Activated CD4-positive, alpha-beta memory T cell treated with anti-CD3 and anti-CD28 coated beads for 36 hours (primary cell): Measurements from ENCODE around the gene PPP1R2B. TPM values are rescaled to one million over a fixed set of nuclear protein-coding genes. Genes with fewer than 3 reads are reported as not detected.
"Not testable (repeated sequence)": the region's sequence is repeated elsewhere in the genome, so short reads cannot be mapped to it uniquely, and the experiment has no call there.

Experiments used
- CTCF ChIA-PET: fragments of 350-600 bp; sonication (Branson Sonifier 250); formaldehyde crosslinking; loops from one replicate; lab custom pipeline; 2021; ENCODE audit warnings: antibody characterized with exemption, inconsistent platforms; lab: Charles Lee
- POLR2A ChIA-PET: fragments of 350-600 bp; sonication (Branson Sonifier 250); formaldehyde crosslinking; loops from one replicate; lab custom pipeline; 2021; ENCODE audit warnings: antibody characterized with exemption; lab: Charles Lee
- DNase-seq: peaks from one replicate; pipeline ENCODE4 v3.0.0-alpha.2; 2020
- H3K27ac Mint-ChIP-seq: one replicate; pipeline ENCODE4 v1.8.0; 2021; ENCODE audit warnings: mixed read lengths
- H3K27me3 Mint-ChIP-seq: one replicate; pipeline ENCODE4 v1.8.0; 2021; ENCODE audit warnings: mixed read lengths
- H3K36me3 Mint-ChIP-seq: one replicate; pipeline ENCODE4 v1.8.0; 2021; ENCODE audit warnings: mixed read lengths
- H3K4me1 Mint-ChIP-seq: one replicate; pipeline ENCODE4 v1.8.0; 2021; ENCODE audit warnings: low read depth, mixed read lengths
- H3K4me3 Mint-ChIP-seq: one replicate; pipeline ENCODE4 v1.8.0; 2021; ENCODE audit warnings: mild to moderate bottlenecking, mixed read lengths
- H3K9me3 Mint-ChIP-seq: one replicate; pipeline ENCODE4 v1.8.0; 2021; ENCODE audit warnings: mixed read lengths
- intact Hi-C: fragments of 100-400 bp; cut with micrococcal nuclease; formaldehyde crosslinking; loops from one replicate; pipeline ENCODE4 v1.15.1; 2023
- total RNA-seq, 2 experiments: library from RNA; stranded (reverse); gene quantifications; one replicate each; pipeline ENCODE4 v1.2.3, GENCODE V29; 2021

PPP1R2B gene
- total RNA-seq, 2 experiments from 2014 or later = 0.14 to 0.19 TPM

- intact Hi-C loops = no loop called here
- Mint-ChIP-seq H3K4me3 (no peak overlapping the region), H3K27me3 (peaks cover 2% of the 10 kb centered on the region), H3K9me3 (no peaks in the 10 kb centered on the region), H3K27ac (no peak overlapping the region), H3K36me3 (no peaks in the 10 kb centered on the region), H3K4me1 (no peaks in the 10 kb centered on the region)
- no peak for DNase-seq
- ChIA-PET POLR2A (no interaction called here), CTCF (no interaction called here)
Measured at GRCh38 chr5:156834916-156835315, 15.2 kb upstream of the PPP1R2B start.

- Mint-ChIP-seq H3K36me3 (no peaks in the 10 kb centered on the region), H3K4me1 (no peaks in the 10 kb centered on the region), H3K27ac (no peak overlapping the region), H3K4me3 (no peak overlapping the region), H3K9me3 (no peaks in the 10 kb centered on the region), H3K27me3 (peaks cover 2% of the 10 kb centered on the region)
- DNase-seq = no peak
- ChIA-PET POLR2A (no interaction called here), CTCF (interaction anchor here (0.6 to 1.4 kb wide), 8 partner anchors 12 to 296 kb away, joined by 3 to 6 read pairs (median 3); no protein-coding TSS in a partner anchor)
- intact Hi-C loops = loop anchor here (2.0 kb wide), 1 partner anchor 99 kb away; no protein-coding TSS in a partner anchor
Measured at GRCh38 chr5:156835905-156836304, 14.2 kb upstream of the PPP1R2B start.

- no peak overlapping the region for H3K4me3 Mint-ChIP-seq
- H3K36me3 Mint-ChIP-seq = no peaks in the 10 kb centered on the region
- ChIA-PET POLR2A (no interaction called here), CTCF (interaction anchor here (1.4 kb wide), 1 partner anchor 83 kb away, joined by 3 read pairs; no protein-coding TSS in a partner anchor)
- H3K27ac Mint-ChIP-seq = no peak overlapping the region
- no peak for DNase-seq
- H3K9me3 Mint-ChIP-seq = no peaks in the 10 kb centered on the region
- peaks cover under 1% of the 10 kb centered on the region for H3K27me3 Mint-ChIP-seq
- H3K4me1 Mint-ChIP-seq = no peaks in the 10 kb centered on the region
- intact Hi-C loops = loop anchor here (2.0 kb wide), 1 partner anchor 98 kb away; no protein-coding TSS in a partner anchor
Measured at GRCh38 chr5:156836846-156837245, 13.2 kb upstream of the PPP1R2B start.

GRCh38 chr5:156838961-156839360, 11.1 kb upstream of the PPP1R2B start:
- ChIA-PET CTCF (no interaction called here), POLR2A (no interaction called here)
- Mint-ChIP-seq H3K9me3 (no peaks in the 10 kb centered on the region), H3K27ac (no peak overlapping the region), H3K36me3 (no peaks in the 10 kb centered on the region), H3K4me1 (no peaks in the 10 kb centered on the region), H3K27me3 (no peaks in the 10 kb centered on the region), H3K4me3 (no peak overlapping the region)
- intact Hi-C loops = no loop called here
- no peak for DNase-seq

DNA sequence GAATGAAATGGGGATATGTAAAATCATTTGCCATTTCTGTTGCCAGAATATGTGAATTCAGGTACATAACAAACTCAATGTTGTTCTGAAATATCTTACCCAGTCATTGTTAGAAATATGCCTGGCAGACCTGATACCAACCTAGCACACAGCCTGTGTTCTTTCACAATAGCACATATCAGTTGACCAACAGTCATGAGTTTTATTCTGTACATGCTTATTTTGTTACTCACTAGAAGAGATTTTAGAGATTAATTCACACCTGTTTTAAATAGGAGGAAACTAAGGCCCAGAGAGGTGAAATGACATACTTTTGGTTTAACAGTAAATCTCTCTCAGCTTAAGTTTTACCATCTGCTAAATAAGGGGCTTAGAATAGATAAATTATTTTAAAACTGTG, 8.4 kb upstream of the PPP1R2B start:
- no peak overlapping the region for H3K27ac Mint-ChIP-seq
- intact Hi-C loops = no loop called here
- ChIA-PET CTCF (no interaction called here), POLR2A (no interaction called here)
- no peak overlapping the region for H3K4me3 Mint-ChIP-seq
- no peaks in the 10 kb centered on the region for H3K9me3 Mint-ChIP-seq
- H3K36me3 Mint-ChIP-seq = no peaks in the 10 kb centered on the region
- H3K27me3 Mint-ChIP-seq = peaks cover 4% of the 10 kb centered on the region
- no peak for DNase-seq
- no peaks in the 10 kb centered on the region for H3K4me1 Mint-ChIP-seq

- Mint-ChIP-seq H3K4me3 (no peak overlapping the region), H3K27ac (no peak overlapping the region), H3K27me3 (peaks cover 25% of the 10 kb centered on the region), H3K4me1 (no peaks in the 10 kb centered on the region), H3K9me3 (peaks cover 10% of the 10 kb centered on the region), H3K36me3 (no peaks in the 10 kb centered on the region)
- ChIA-PET POLR2A (no interaction called here), CTCF (no interaction called here)
- intact Hi-C loops = no loop called here
- no peak for DNase-seq
Measured at GRCh38 chr5:156846914-156847313, 3.2 kb upstream of the PPP1R2B start.

DNA sequence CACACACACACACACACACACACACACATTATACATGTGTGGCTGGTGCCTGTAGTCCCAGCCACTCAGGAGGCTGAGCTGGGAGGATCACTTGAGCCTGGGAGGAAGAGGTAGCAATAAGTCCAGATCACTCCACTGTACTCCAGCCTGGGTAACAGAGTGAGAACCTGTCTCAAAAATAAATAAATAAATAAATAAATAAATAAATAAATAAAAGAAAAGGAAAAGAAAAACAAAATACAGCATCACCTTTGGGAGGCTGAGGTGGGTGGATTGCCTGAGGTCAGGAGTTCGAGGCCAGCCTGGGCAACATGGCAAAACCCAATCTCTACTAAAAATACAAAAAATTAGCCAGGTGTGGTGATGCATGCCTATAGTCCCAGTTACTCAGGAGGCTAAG, 1.6 kb upstream of the PPP1R2B start:
- CTCF ChIA-PET, H3K27ac Mint-ChIP-seq, H3K36me3 Mint-ChIP-seq, H3K4me3 Mint-ChIP-seq, H3K4me1 Mint-ChIP-seq, DNase-seq, intact Hi-C loops, H3K9me3 Mint-ChIP-seq, POLR2A ChIA-PET: not testable (repeated sequence)
- H3K27me3 Mint-ChIP-seq = peaks cover 29% of the 10 kb centered on the region

- Mint-ChIP-seq H3K4me3 (no peak overlapping the region), H3K36me3 (peaks cover 4% of the 10 kb centered on the region), H3K27ac (no peak overlapping the region), H3K9me3 (peaks cover 27% of the 10 kb centered on the region), H3K4me1 (peaks cover 3% of the 10 kb centered on the region), H3K27me3 (peaks cover 23% of the 10 kb centered on the region)
- ChIA-PET POLR2A (no interaction called here), CTCF (no interaction called here)
- intact Hi-C loops = no loop called here
- no peak for DNase-seq
Measured at GRCh38 chr5:156851880-156852279, 1.8 kb downstream of the PPP1R2B start.

DNA sequence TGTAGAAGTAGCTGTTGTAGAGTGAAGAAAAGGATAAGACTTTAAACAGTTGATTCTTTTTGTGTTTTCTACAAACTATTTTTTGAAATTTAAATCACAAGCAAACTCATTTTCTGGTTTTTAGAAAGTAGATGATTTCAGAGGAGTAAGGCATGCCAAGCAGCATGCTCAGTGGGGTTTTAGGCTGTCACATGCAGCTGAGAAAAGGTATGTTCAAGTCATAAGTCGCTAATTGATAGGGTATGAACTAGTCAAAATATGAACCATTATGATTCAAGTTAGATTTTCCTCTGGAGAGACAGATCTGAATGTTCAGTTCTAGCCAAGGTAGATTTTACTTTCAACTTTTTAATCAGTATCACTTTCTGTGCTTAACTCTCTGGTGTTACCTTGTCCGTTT, 3.0 kb downstream of the PPP1R2B start:
- CTCF ChIA-PET, POLR2A ChIA-PET, DNase-seq, intact Hi-C loops, H3K27ac Mint-ChIP-seq, H3K4me3 Mint-ChIP-seq, H3K36me3 Mint-ChIP-seq, H3K4me1 Mint-ChIP-seq: not testable (repeated sequence)
- Mint-ChIP-seq H3K9me3 (peaks cover 27% of the 10 kb centered on the region), H3K27me3 (peaks cover 20% of the 10 kb centered on the region)

GRCh38 chr5:156865427-156865826, 15.3 kb downstream of the PPP1R2B start:
- Mint-ChIP-seq H3K4me3 (no peak overlapping the region), H3K27me3 (peaks cover 1% of the 10 kb centered on the region), H3K36me3 (no peaks in the 10 kb centered on the region), H3K4me1 (peaks cover 7% of the 10 kb centered on the region), H3K9me3 (peaks cover 3% of the 10 kb centered on the region), H3K27ac (no peak overlapping the region)
- ChIA-PET CTCF (interaction anchor here (0.6 kb wide), 1 partner anchor 209 kb away, joined by 3 read pairs; no protein-coding TSS in a partner anchor), POLR2A (interaction anchor here (0.6 kb wide), 1 partner anchor 765 kb away, joined by 3 read pairs; no protein-coding TSS in a partner anchor)
- intact Hi-C loops = no loop called here
- DNase-seq = no peak

- CTCF ChIA-PET = no interaction called here
- peaks cover 14% of the 10 kb centered on the region for H3K9me3 Mint-ChIP-seq
Measured at GRCh38 chr5:156870498-156870839, 20.4 kb downstream of the PPP1R2B start.

GRCh38 chr5:156871212-156871611, 21.1 kb downstream of the PPP1R2B start:
- Mint-ChIP-seq H3K27ac (no peak overlapping the region), H3K9me3 (peaks cover 14% of the 10 kb centered on the region)
- no peak for DNase-seq

More at GRCh38 chr5:156870498-156870839, 20.4 kb downstream of the PPP1R2B start:
- H3K4me1 Mint-ChIP-seq = peaks cover 7% of the 10 kb centered on the region
- POLR2A ChIA-PET = no interaction called here
- no peak for DNase-seq
- no peaks in the 10 kb centered on the region for H3K36me3 Mint-ChIP-seq
- H3K27ac Mint-ChIP-seq = no peak overlapping the region
- no peak overlapping the region for H3K4me3 Mint-ChIP-seq
- intact Hi-C loops = no loop called here
- no peaks in the 10 kb centered on the region for H3K27me3 Mint-ChIP-seq

GRCh38 chr5:156879665-156880285, 29.7 kb downstream of the PPP1R2B start:
- no peaks in the 10 kb centered on the region for H3K4me1 Mint-ChIP-seq
- no peaks in the 10 kb centered on the region for H3K36me3 Mint-ChIP-seq
- intact Hi-C loops = no loop called here
- ChIA-PET POLR2A (no interaction called here), CTCF (no interaction called here)
- no peak for DNase-seq
- no peaks in the 10 kb centered on the region for H3K9me3 Mint-ChIP-seq
- H3K27ac Mint-ChIP-seq = no peak overlapping the region
- H3K4me3 Mint-ChIP-seq = no peak overlapping the region
- peaks cover 5% of the 10 kb centered on the region for H3K27me3 Mint-ChIP-seq

More at GRCh38 chr5:156871212-156871611, 21.1 kb downstream of the PPP1R2B start:
- Mint-ChIP-seq H3K4me1 (peaks cover 7% of the 10 kb centered on the region), H3K4me3 (no peak overlapping the region), H3K27me3 (no peaks in the 10 kb centered on the region), H3K36me3 (no peaks in the 10 kb centered on the region)
- CTCF ChIA-PET = no interaction called here
- POLR2A ChIA-PET = no interaction called here
- intact Hi-C loops = no loop called here
